HepG2 (cell line): ENCODE data around the gene SLC1A5. TPM values are rescaled to one million over a fixed set of nuclear protein-coding genes. Genes with fewer than 3 reads are reported as not detected.

Source experiments
- ATAC-seq: fragments of 200-7000 bp; cut with Tn5 transposase; 3 replicates; pipeline ENCODE4 v1.9.1; 2020; ENCODE audit warnings: mild to moderate bottlenecking, moderate library complexity
- BruUV-seq: library from RNA; stranded (reverse); fragments of 400-500 nt; replicated peaks from 2 replicates; lab custom pipeline; 2021; lab: Mats Ljungman, UMichigan
- CTCF ChIA-PET: fragments of 300-600 bp; formaldehyde crosslinking; extraction: SDS; loops from one replicate; lab custom pipeline; 2021; ENCODE audit warnings: low total read pairs, inconsistent platforms, low intra/inter-chr PET ratio; lab: Yijun Ruan, JAX
- POLR2A ChIA-PET: fragments of 350-600 bp; sonication (Branson Sonifier 250); formaldehyde crosslinking; loops from one replicate; lab custom pipeline; 2020; ENCODE audit warnings: antibody characterized with exemption, inconsistent platforms; lab: Yijun Ruan, JAX
- DNase-seq: peaks from one replicate; pipeline ENCODE4 v3.0.0-alpha.2; 2015; ENCODE audit warnings: low spot score
- FAIRE-seq: peaks from 3 replicates; lab custom pipeline; 2011; peaks lifted over from hg19 to GRCh38; lab: Jason Lieb, UNC
- H2AFZ ChIP-seq: one replicate; pipeline ENCODE4 v1.6.1; 2011; ENCODE audit warnings: low read length, inconsistent platforms
- H3K27ac ChIP-seq: fragments of 300-600 bp; 3 replicates; pipeline ENCODE4 v1.8.0; 2011; ENCODE audit warnings: mixed run types, mild to moderate bottlenecking, mixed read lengths, low read length, inconsistent platforms; ENCODE audit not compliant: insufficient read depth; ENCODE audit errors: extremely low read length
- H3K27me3 ChIP-seq, 2 experiments: fragments of 200-600 bp in 1 of 2; 2 replicates in 1 of 2; 3 replicates in 1 of 2; pipeline versions ENCODE4 v1.6.0 to v1.8.0; 2011; ENCODE audit warnings: low read length in 2 of 2, mild to moderate bottlenecking in 2 of 2, moderate library complexity in 2 of 2, inconsistent platforms in 1 of 2; ENCODE audit not compliant: insufficient read depth in 2 of 2, control insufficient read depth in 1 of 2
- H3K36me3 ChIP-seq, 2 experiments: fragments of 200-600 bp in 1 of 2; replicated peaks in 1 of 2; 2 replicates in 1 of 2; 3 replicates in 1 of 2; pipeline versions ENCODE4 v1.5.1 to v1.8.0; 2011; ENCODE audit warnings: low read length in 2 of 2, inconsistent platforms in 1 of 2; ENCODE audit not compliant: insufficient read depth in 2 of 2, control insufficient read depth in 1 of 2
- H3K4me1 ChIP-seq: 2 replicates; pipeline ENCODE4 v1.5.1; 2012; ENCODE audit warnings: low read length, inconsistent platforms; ENCODE audit not compliant: insufficient read depth
- H3K4me2 ChIP-seq: 2 replicates; pipeline ENCODE4 v1.6.0; 2011; ENCODE audit warnings: low read depth, low read length, inconsistent platforms
- H3K4me3 ChIP-seq, 3 experiments: fragments of 200-600 bp in 1 of 3; sonication (generic), shearing (Covaris generic) in 1 of 3; replicated peaks in 1 of 3; 2 replicates each; pipeline ENCODE4 v1.5.1; 2011 to 2016; ENCODE audit warnings: low read length in 3 of 3, inconsistent platforms in 2 of 3, low read depth in 2 of 3, mild to moderate bottlenecking in 2 of 3, control low read depth in 1 of 3, mixed read lengths in 1 of 3; ENCODE audit not compliant: insufficient read depth in 1 of 3
- H3K79me2 ChIP-seq: one replicate; pipeline ENCODE4 v1.6.1; 2011; ENCODE audit warnings: low read length, inconsistent platforms; ENCODE audit not compliant: insufficient read depth
- H3K9ac ChIP-seq: 2 replicates; pipeline ENCODE4 v1.6.0; 2011; ENCODE audit warnings: mild to moderate bottlenecking, low read depth, low read length, inconsistent platforms; ENCODE audit not compliant: insufficient read depth
- H3K9me3 ChIP-seq: 2 replicates; pipeline ENCODE4 v1.5.1; 2012; ENCODE audit warnings: mild to moderate bottlenecking, low read length
- H4K20me1 ChIP-seq: 2 replicates; pipeline ENCODE4 v1.6.0; 2011; ENCODE audit warnings: inconsistent platforms, mild to moderate bottlenecking, low read length, moderate library complexity; ENCODE audit not compliant: insufficient read depth
- KAT7 ChIP-seq: IDR thresholded peaks from 2 replicates; pipeline ENCODE4 v1.6.1; 2018; ENCODE audit warnings: borderline replicate concordance, missing compliant biosample characterization
- LRRFIP1 ChIP-seq: sonication (generic); formaldehyde crosslinking; conservative IDR thresholded peaks from 2 replicates; pipeline ENCODE4 v1.4.0; 2020; ENCODE audit warnings: missing genetic modification reagents
- RAD21 ChIP-seq: fragments of 450-650 bp; formaldehyde crosslinking; IDR thresholded peaks from 2 replicates; pipeline ENCODE4 v1.5.0; 2020; ENCODE audit warnings: mild to moderate bottlenecking
- SALL2 ChIP-seq: sonication (generic); formaldehyde crosslinking; IDR thresholded peaks from 2 replicates; pipeline ENCODE4 v1.8.1; 2023; ENCODE audit warnings: mild to moderate bottlenecking, missing genetic modification reagents, inconsistent platforms
- SSRP1 ChIP-seq: IDR thresholded peaks from 2 replicates; pipeline ENCODE4 v1.6.1; 2016; ENCODE audit warnings: control low read depth
- ZNF773 ChIP-seq: sonication (generic); formaldehyde crosslinking; IDR thresholded peaks from 2 replicates; pipeline ENCODE4 v1.4.0; 2020; ENCODE audit warnings: missing genetic modification reagents, borderline replicate concordance
- ZNF788 ChIP-seq: sonication (generic); formaldehyde crosslinking; IDR thresholded peaks from 2 replicates; pipeline ENCODE4 v1.5.0; 2020; ENCODE audit warnings: mild to moderate bottlenecking, missing genetic modification reagents, borderline replicate concordance
- WGBS: methylation state at CpG from one replicate; pipeline ENCODE4 v1.1.6; 2017; ENCODE audit warnings: low lambda C conversion rate; 5-methylcytosine and 5-hydroxymethylcytosine counted together
- in situ Hi-C: cut with HindIII; loops from 2 replicates; pipeline ENCODE4 v1.10.0; 2017; ENCODE audit warnings: low pct_unique_long_range_greater_than_20kb; ENCODE audit not compliant: extremely low pct_ligation_motif_present
- intact Hi-C: fragments of 100-400 bp; cut with micrococcal nuclease; formaldehyde crosslinking; loops from one replicate; pipeline ENCODE4 v1.10.0; 2022; ENCODE audit not compliant: unreplicated experiment
- polyA plus RNA-seq, 8 experiments: library from polyadenylated mRNA; depleted of rRNA in 3 of 8; stranded (reverse) in 7 of 8; unstranded in 1 of 8; fragments of >200 nt; fragmentation: Illumina TruSeq in 4 of 8; extraction: Trizol in 4 of 8; gene quantifications; 2 replicates each; pipeline versions ENCODE4 v1.2.1 to v1.2.3, GENCODE V29; 2011 to 2016; ENCODE audit warnings: low read depth in 4 of 8, missing spikeins in 1 of 8, mixed read lengths in 1 of 8; ENCODE audit not compliant: insufficient read depth in 1 of 8
- total RNA-seq, 5 experiments: library from RNA; depleted of rRNA; stranded (reverse); fragments of >200 nt; fragmentation: Illumina TruSeq; extraction: Trizol; gene quantifications; 2 replicates each; pipeline ENCODE4 v1.2.3, GENCODE V29; 2016; ENCODE audit warnings: low read depth in 1 of 5
- TF ChIP-seq, protein P1 (sequence below): sonication (generic); formaldehyde crosslinking; IDR thresholded peaks from 2 replicates; pipeline ENCODE4 v1.4.0; 2020; ENCODE audit warnings: low read depth, mild to moderate bottlenecking, missing genetic modification reagents
- TF ChIP-seq, protein P2 (sequence below): sonication (generic); formaldehyde crosslinking; IDR thresholded peaks from 2 replicates; pipeline ENCODE4 v1.4.0; 2020; ENCODE audit warnings: mild to moderate bottlenecking, missing genetic modification reagents
- TF ChIP-seq, protein P3 (sequence below): sonication (generic); IDR thresholded peaks from 2 replicates; pipeline ENCODE4 v1.6.1; 2016; ENCODE audit warnings: low read depth, borderline replicate concordance

The SLC1A5 gene
- total and polyA plus RNA-seq, 2 of the 13 experiments (the other 11 are each of a cell fraction or from before 2014, with no cell fraction given), result 120 to 159 TPM

DNA sequence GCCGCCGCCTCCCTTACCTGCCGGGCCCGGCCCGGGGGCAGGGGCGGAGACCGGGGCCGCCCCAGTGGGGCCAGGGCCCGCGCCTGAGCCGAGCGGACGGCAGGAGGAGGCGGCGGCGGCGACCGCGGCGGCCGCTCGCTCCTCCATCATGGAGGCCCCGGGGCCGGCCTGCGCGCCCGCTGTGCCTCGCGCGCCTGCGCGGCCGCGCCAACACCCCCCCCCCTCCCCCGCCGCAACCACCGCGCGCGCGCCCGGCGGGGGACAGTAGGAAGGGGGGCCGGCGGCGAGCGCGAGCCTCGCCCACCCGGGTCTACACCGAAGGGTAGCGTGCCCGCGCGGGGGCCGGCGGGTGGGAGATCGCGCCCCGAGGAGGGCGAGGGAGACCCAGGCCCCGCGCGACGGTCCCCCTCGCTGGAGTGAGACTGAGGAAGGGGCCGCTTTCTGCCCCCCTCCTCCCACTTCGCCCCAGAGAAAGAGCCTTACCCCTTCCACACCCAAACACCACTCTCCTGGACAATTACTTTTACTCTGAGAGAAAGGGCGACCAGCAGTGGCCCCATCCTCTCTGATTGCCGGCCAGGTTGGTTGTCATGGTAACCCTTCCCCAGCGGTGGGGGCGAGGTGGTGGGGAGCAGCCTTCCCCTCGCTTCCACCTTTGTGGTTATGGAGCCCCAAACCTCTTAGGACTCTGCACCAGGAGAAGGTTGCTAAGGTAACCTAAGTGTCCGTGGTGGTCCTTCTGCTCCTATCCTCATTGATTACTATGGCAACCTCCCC lies 41.9 kb downstream of the SLC1A5 start, which contains the start of gene STRN4:
STRN4 (minus strand) TSS at position 170 of the 777 bp plus-strand sequence; CDS start at position 150, 20 bp downstream.
- Histone ChIP-seq H4K20me1 (peaks cover 27% of the 10 kb centered on the region), H3K79me2 (peaks cover 47% of the 10 kb centered on the region), H3K4me2 (peak within 1 kb of the TSS; percentile 96), H3K9me3 (no peaks in the 10 kb centered on the region), H3K9ac (peak within 1 kb of the TSS; percentile 94), H2AFZ (no peak within 1 kb of the TSS), H3K27ac (peak within 1 kb of the TSS; percentile 71), H3K27me3 (no peaks in the 10 kb centered on the region; a peak in 2 of 5 replicates), H3K4me1 (peaks cover 28% of the 10 kb centered on the region), H3K4me3 (peak within 1 kb of the TSS; percentile 86 to 98 (median 95)), H3K36me3 (peaks cover 7 to 12% of the 10 kb centered on the region in 2 experiments; a peak in 3 of 5 replicates)
- no TSS peak for BruUV-seq
- no peak for FAIRE-seq
- intact Hi-C loops (no loop called here), in situ Hi-C loops (no loop called here)
- POLR2A ChIA-PET, result interaction anchor here (1.0 to 1.4 kb wide), 2 partner anchors 30 to 110 kb away, joined by 3 read pairs; partner anchors contain the start of gene PRKD2
- ATAC-seq, result peak; percentile 21
- WGBS, result 32% methylated on average over 13 of the region's 74 CpGs
- CTCF ChIA-PET, result no interaction called here
- no peak for DNase-seq
- TF ChIP-seq, protein P1, sequence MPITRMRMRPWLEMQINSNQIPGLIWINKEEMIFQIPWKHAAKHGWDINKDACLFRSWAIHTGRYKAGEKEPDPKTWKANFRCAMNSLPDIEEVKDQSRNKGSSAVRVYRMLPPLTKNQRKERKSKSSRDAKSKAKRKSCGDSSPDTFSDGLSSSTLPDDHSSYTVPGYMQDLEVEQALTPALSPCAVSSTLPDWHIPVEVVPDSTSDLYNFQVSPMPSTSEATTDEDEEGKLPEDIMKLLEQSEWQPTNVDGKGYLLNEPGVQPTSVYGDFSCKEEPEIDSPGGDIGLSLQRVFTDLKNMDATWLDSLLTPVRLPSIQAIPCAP, result no peak
- TF ChIP-seq LRRFIP1 (CRISPR knock-in tag) (no peak), SALL2 (CRISPR knock-in tag) (0 out of 2 replicates have a peak, but pooled peaks have one; percentile 8), RAD21 (CRISPR knock-in tag) (peak; percentile 25; the same call in 1 of the 2 replicates), SSRP1 (CRISPR knock-in tag) (no peak), KAT7 (CRISPR knock-in tag) (no peak), ZNF773 (CRISPR knock-in tag) (no peak), ZNF788 (CRISPR knock-in tag) (no peak)
- TF ChIP-seq, protein P2, sequence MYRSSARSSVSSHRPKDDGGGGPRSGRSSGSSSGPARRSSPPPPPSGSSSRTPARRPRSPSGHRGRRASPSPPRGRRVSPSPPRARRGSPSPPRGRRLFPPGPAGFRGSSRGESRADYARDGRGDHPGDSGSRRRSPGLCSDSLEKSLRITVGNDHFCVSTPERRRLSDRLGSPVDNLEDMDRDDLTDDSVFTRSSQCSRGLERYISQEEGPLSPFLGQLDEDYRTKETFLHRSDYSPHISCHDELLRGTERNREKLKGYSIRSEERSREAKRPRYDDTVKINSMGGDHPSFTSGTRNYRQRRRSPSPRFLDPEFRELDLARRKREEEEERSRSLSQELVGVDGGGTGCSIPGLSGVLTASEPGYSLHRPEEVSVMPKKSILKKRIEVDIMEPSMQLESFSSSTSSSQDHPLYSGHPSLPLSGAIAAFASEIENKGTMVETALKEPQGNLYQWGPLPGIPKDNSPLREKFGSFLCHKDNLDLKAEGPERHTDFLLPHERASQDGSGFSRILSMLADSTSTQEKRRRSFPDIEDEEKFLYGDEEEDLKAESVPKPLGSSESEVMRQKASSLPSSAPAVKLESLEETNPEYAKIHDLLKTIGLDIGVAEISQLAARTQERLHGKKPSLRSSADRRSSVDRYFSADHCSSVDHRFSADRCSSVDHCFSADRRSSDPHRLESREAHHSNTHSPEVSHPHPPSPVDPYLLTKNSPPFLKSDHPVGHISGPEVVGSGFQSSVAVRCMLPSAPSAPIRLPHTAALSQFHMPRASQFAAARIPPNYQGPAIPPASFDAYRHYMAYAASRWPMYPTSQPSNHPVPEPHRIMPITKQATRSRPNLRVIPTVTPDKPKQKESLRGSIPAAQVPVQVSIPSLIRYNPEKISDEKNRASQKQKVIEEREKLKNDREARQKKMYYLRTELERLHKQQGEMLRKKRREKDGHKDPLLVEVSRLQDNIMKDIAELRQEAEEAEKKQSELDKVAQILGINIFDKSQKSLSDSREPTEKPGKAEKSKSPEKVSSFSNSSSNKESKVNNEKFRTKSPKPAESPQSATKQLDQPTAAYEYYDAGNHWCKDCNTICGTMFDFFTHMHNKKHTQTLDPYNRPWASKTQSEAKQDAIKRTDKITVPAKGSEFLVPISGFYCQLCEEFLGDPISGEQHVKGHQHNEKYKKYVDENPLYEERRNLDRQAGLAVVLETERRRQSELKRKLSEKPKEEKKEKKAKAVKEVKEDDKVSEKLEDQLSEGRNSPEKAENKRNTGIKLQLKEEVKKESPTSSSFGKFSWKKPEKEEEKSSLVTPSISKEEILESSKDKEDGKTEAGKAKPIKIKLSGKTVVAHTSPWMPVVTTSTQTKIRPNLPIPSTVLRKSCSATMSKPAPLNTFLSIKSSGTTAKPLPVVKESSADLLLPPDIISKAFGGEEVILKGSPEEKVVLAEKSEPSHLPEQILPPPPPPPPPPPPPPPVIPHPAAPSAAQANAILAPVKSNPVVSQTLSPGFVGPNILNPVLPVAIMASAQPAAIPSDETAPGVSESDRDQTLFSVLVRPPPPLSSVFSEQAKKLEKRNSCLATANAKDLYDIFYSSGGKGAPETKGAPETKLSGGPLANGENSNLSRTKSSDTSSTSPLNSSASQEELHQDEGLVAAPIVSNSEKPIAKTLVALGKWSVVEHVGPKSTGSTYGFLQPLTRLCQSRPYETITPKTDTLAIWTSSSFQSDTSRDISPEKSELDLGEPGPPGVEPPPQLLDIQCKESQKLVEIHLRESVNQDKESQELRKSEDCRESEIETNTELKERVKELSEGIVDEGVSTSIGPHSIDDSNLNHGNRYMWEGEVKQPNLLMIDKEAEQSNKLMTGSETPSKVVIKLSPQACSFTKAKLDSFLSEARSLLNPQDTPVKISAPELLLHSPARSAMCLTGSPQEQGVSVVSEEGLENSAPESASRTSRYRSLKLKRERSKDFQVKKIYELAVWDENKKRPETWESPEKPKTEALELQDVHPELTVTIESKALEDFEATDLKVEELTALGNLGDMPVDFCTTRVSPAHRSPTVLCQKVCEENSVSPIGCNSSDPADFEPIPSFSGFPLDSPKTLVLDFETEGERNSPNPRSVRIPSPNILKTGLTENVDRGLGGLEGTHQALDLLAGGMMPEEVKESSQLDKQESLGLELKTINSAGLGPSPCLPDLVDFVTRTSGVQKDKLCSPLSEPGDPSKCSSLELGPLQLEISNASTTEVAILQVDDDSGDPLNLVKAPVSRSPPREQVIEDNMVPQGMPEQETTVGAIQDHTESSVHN (CRISPR knock-in tag), result no peak
- TF ChIP-seq, protein P3, sequence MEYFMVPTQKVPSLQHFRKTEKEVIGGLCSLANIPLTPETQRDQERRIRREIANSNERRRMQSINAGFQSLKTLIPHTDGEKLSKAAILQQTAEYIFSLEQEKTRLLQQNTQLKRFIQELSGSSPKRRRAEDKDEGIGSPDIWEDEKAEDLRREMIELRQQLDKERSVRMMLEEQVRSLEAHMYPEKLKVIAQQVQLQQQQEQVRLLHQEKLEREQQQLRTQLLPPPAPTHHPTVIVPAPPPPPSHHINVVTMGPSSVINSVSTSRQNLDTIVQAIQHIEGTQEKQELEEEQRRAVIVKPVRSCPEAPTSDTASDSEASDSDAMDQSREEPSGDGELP, result no peak
